HAP-1 (cell line): Measurements from ENCODE around the gene DCXR.

Experiments
- DNase-seq, 2 experiments: peaks; one replicate each; pipeline ENCODE4 v3.0.0-alpha.2; 2016 to 2020; ENCODE audit warnings: low spot score in 2 of 2
- H3K27me3 ChIP-seq: fragments of 250-450 bp; sonication (Bioruptor Pico); 2 replicates; pipeline ENCODE4 v1.5.1; 2020; ENCODE audit warnings: low read depth, mild to moderate bottlenecking, moderate library complexity
- H3K36me3 ChIP-seq: fragments of 250-450 bp; sonication (Bioruptor Pico); replicated peaks from 2 replicates; pipeline ENCODE4 v1.5.1; 2020; ENCODE audit warnings: mild to moderate bottlenecking
- H3K4me1 ChIP-seq: fragments of 250-450 bp; sonication (Bioruptor Pico); 2 replicates; pipeline ENCODE4 v1.5.1; 2020; ENCODE audit warnings: mild to moderate bottlenecking
- H3K4me3 ChIP-seq: fragments of 250-450 bp; sonication (Bioruptor Pico); 2 replicates; pipeline ENCODE4 v1.5.1; 2020; ENCODE audit warnings: mild to moderate bottlenecking, moderate library complexity
- H3K9me3 ChIP-seq: fragments of 250-450 bp; sonication (Bioruptor Pico); 2 replicates; pipeline ENCODE4 v1.5.1; 2020; ENCODE audit warnings: mild to moderate bottlenecking, moderate library complexity
- in situ Hi-C: fragments of 300-500 bp; cut with MboI; formaldehyde crosslinking; loops from 3 replicates; pipeline ENCODE4 v1.14.3; 2020; ENCODE audit warnings: low sequenced_read_pairs, inconsistent platforms, mixed read lengths

DCXR gene

DNA sequence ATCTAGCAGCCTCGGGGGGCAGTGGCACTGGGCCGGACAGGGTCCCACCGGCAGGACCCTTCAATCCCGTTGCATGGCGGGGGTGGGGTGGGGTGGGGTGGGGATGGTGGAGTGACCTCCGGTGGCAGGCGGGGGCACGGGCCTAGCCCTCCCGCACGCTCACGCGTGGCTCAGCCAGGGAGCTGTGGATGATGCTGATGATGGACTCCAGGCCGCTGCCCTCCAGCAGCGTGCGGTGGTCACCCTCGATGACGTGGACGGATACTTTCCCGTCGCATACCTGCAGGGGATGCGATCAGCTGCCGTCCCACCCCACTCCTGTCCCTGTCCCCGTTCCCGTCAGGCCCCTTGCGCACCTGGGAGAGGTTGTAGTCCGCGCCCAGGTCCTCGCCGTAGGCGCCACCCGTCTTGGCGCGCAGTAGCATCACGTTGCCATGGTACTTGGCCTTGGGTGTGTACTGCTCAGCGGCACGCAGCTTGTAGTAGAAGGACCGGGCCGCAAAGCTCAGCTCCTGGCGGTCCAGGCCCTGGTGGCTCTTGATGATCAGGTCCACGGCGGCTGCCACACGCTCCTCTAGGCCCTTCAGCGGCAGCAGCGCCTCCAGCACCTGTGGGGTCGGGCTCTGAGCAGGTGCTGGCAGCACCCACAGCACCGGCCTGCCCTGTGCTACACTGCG, 41.6 kb upstream of the DCXR start:
- Histone ChIP-seq H3K4me1 (no peaks in the 10 kb centered on the region), H3K36me3 (peaks cover 56% of the 10 kb centered on the region), H3K27me3 (no peaks in the 10 kb centered on the region), H3K9me3 (no peaks in the 10 kb centered on the region), H3K4me3 (no peak overlapping the region)
- in situ Hi-C loops = no loop called here
- no peak for DNase-seq

DNA sequence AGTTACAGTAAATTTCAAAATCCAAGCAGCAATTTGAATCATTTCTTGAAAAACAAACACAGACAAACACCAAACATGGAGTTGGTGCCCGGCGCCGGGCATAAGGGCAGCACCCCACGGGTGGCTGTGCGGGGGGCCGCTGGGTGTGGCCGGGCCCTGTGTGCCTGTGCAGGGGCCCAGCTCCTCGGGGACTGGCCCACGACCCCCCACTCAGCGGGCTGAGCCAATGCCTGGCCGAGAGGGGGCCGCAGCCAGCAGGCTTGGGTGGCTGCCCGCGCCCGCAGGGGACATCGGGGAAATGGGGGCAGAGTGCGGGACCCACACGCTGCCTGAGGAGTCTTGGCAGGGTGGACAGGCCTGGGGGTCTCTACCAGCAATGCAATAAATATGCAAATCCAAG, 40.9 kb upstream of the DCXR start:
- in situ Hi-C loops = no loop called here
- H3K36me3 ChIP-seq = peaks cover 49% of the 10 kb centered on the region

DNA sequence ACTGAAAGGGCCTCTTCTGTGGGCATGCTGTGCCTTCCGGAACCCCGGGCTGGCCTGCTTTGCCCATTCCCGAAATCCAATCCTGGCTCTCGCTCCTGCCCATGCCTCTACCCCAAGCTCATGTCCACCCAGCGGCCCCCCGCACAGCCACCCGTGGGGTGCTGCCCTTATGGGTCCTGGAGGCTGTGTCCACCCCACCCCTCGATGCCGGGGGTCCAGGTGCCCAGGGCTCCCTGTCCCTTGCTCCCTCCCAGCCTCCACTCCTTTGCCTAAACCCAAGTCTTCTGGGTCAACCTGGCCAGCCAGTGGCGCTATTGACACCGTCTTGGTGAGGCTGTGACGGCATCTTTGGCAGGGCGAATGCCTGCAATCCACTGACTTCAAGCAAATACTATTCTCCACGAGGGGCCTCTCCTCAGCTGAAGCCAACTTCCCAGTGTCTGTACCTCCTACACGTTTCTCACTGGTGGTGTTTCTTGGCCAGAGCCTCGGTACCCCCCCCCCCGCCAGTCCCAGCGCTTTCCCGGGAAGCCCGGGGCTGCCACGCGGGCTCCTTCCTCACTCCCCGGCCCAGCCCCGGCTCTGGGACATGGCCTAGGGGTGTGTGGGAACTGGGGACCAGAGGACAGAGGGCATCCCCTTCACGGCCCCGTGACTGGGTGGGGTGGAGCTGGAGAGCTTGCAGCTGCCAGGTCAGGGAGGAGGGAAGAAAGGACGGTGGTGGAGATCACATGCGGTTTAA, 40.3 kb upstream of the DCXR start:
- H3K9me3 ChIP-seq = no peaks in the 10 kb centered on the region
- peaks cover 43% of the 10 kb centered on the region for H3K36me3 ChIP-seq
- no peaks in the 10 kb centered on the region for H3K27me3 ChIP-seq
- no peaks in the 10 kb centered on the region for H3K4me1 ChIP-seq
- H3K4me3 ChIP-seq = no peak overlapping the region
- DNase-seq = no peak
- in situ Hi-C loops = no loop called here

More for the DNA sequence above, 40.9 kb upstream of the DCXR start:
- no peaks in the 10 kb centered on the region for H3K27me3 ChIP-seq
- no peak overlapping the region for H3K4me3 ChIP-seq
- DNase-seq = no peak
- H3K4me1 ChIP-seq = no peaks in the 10 kb centered on the region
- no peaks in the 10 kb centered on the region for H3K9me3 ChIP-seq

DNA sequence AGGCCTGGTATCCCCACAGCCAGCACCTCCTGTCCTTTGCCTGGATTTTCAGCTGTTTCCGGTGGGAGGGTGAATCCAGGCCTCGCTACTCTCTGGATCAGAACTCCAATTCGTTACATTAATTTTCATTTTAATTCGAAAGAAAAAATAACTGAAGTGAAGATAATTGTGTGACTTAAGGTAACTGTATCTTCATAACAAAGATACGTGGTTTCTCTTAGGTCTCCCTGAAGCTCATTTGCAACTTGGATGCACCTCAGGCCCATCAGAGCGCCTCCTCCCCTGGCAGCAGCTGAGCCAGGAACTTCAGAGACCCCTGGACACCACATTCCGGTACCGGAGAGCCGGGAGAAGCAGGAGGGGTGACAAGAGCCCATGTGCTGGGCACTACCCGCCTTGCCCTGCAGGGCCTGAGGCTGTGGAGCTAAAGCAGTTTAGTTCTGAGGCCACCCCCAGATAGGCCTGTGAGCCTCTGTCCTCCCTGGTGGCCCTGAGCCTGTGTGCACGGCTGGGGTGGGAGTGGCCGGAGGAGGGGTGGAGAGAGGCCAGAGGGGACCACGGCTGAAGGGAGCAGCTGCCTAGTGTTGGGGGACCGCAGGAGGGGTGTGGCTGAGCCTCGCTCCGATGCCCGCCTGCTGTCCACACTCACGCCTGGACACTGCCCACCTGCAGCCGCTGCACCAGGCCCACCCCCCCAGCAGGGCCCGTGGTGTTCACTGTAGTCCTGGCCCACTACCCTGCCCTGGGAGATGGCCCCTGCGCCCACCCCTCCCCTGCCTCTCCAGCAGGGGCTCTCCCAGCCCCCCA, 39.5 kb upstream of the DCXR start:
- H3K9me3 ChIP-seq = no peaks in the 10 kb centered on the region
- in situ Hi-C loops = no loop called here
- no peak overlapping the region for H3K4me3 ChIP-seq
- no peaks in the 10 kb centered on the region for H3K4me1 ChIP-seq
- no peaks in the 10 kb centered on the region for H3K27me3 ChIP-seq
- DNase-seq = no peak
- peaks cover 35% of the 10 kb centered on the region for H3K36me3 ChIP-seq

DNA sequence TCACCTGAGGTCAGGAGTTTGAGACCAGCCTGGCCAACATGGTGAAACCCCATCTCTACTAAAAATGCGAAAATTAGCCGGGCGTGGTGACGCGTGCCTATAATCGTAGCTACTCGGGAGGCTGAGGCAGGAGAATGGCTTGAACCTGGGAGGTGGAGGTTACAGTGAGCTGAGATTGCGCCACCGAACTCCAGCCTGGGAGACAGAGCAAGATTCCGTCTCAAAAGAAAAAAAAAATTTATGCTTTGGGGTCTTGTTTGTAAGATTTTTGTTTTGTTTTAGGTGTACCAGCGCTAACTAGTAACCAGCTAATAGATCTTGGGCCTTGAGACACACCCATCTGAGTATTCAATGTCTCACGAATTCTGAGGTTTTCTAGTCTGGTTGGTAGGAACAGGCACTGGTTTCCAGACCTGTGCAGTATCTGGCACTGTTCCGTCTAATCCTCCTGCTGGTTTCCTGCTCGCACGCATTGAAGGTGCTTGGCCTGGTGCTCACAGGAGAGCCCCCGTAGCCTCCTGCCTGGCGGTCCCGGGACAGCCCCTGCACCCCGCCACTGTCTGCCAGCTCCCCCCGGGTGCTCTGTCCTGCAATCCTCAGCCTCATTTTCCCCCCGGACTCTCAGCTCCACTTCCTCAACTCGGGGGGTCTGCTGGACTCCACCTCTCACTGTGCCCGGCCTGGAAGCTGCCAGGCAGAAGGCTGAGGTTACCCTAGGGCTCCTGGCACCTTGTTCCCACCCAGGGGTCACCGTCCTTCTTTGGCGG, 38.7 kb upstream of the DCXR start:
- H3K27me3 ChIP-seq = no peaks in the 10 kb centered on the region
- in situ Hi-C loops = no loop called here
- H3K4me1 ChIP-seq = no peaks in the 10 kb centered on the region
- no peak overlapping the region for H3K4me3 ChIP-seq
- H3K36me3 ChIP-seq = peaks cover 29% of the 10 kb centered on the region
- DNase-seq = no peak
- no peaks in the 10 kb centered on the region for H3K9me3 ChIP-seq

DNA sequence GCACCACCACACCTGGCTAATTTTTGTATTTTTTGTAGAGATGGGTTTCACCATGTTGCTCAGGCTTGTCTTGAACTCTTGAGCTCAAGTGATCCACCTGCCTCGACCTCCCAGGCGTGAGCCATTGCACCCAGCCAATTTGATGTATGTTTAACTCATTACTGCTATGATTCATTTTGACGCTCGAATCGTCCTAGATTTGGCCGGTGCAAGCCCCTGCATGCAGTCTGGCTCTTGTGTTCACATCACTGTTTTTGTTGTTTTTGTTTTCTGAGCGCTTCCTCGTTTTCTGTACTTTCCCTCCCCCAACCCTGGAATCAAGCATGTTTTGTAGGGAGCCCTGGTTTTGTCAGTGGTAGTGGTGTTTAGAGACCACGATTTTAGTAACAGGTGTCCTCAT, 35.9 kb upstream of the DCXR start:
- in situ Hi-C loops = no loop called here
- DNase-seq = no peak
- Histone ChIP-seq H3K4me1 (no peaks in the 10 kb centered on the region), H3K27me3 (no peaks in the 10 kb centered on the region), H3K36me3 (peaks cover 8% of the 10 kb centered on the region), H3K9me3 (no peaks in the 10 kb centered on the region), H3K4me3 (no peak overlapping the region)

DNA sequence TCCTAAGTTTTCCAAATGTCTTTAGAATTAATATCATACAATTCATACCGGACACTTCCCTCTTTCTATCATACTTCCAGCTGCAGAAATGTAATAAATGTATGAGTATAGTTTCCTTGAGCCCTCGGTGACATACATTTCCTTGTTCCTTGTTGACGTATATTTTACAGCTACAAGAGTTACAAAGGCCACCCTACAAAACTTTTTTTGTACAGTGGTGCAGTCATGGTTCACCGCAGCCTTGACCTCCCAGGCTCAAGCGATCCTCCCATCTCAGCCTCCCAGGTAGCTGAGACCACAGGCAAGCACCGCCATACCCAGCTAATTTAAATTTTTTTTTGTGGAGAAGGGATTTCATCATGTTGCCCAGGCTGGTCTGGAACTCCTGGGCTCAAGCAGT, 35.3 kb upstream of the DCXR start:
- Histone ChIP-seq H3K9me3 (no peaks in the 10 kb centered on the region), H3K27me3 (no peaks in the 10 kb centered on the region), H3K4me3 (no peak overlapping the region), H3K4me1 (no peaks in the 10 kb centered on the region), H3K36me3 (peaks cover 1% of the 10 kb centered on the region)
- in situ Hi-C loops = no loop called here
- no peak for DNase-seq

DNA sequence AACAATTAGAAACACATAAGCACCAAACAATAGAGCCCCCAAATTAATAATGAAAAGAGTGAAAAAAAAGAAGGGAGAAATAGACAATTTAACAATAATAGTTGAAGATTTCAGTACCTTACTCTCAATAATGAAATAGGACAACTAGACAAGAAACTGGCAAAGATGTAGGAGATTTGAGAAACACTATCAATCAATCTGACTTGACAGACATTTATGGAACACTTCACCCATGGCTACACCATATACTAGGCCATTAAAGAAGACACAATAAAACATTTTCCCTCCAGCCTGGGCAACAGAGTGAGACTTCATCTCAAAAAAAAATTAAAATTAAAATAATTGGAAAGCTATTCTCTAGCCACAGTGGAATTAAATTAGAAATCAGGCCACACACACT, 33.1 kb upstream of the DCXR start:
- H3K4me1 ChIP-seq = peaks cover 7% of the 10 kb centered on the region
- H3K4me3 ChIP-seq = no peak overlapping the region
- no peaks in the 10 kb centered on the region for H3K27me3 ChIP-seq
- no peaks in the 10 kb centered on the region for H3K36me3 ChIP-seq
- DNase-seq = no peak
- in situ Hi-C loops = no loop called here
- H3K9me3 ChIP-seq = no peaks in the 10 kb centered on the region; the same call in 1 of the 2 replicates

DNA sequence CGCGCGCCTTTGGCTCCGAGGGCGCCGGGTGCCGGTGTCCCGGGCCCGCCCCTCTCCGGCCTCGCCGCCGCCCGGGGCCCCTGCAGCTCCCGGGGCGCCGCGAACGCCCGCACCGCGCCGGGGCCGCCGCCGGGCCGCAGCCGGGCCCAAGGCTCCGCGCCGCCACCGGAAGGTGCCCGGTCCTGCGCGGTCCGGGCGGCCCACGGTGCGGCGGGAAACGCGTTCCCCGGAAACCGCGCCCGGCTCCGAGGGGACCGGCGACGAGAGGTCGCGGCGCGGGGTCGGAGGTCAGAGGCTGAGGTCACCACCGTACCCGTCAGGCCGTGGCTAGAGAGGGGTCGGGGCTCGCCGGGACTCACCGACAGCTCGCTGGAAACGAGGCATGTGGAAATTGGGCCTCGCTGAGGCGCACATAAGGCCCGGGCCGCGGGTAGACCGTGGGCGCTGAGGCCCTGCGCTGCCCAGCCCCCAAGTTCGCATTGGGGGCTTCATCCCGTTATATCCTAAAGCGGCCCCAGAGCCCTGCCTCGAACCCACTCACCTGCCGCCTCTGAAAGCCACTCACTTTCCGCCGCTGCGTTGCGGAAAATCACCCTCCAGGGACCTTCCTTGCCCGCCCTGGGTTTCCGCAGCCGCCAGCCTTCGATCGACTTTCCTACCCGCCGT, 28.3 kb upstream of the DCXR start, which contains the start of gene DUS1L:
TSS of gene DUS1L (minus strand) at position 167 of the 666 bp plus-strand sequence. CDS start 745 bp downstream, outside the sequence.
- Histone ChIP-seq H3K4me3 (peak within 1 kb of the TSS; percentile 86), H3K36me3 (peaks cover 35% of the 10 kb centered on the region), H3K4me1 (peaks cover 7% of the 10 kb centered on the region), H3K27me3 (no peaks in the 10 kb centered on the region), H3K9me3 (no peaks in the 10 kb centered on the region; the same call in 1 of the 2 replicates)
- in situ Hi-C loops = no loop called here
- peak; percentile 22 to 63 for DNase-seq

DNA sequence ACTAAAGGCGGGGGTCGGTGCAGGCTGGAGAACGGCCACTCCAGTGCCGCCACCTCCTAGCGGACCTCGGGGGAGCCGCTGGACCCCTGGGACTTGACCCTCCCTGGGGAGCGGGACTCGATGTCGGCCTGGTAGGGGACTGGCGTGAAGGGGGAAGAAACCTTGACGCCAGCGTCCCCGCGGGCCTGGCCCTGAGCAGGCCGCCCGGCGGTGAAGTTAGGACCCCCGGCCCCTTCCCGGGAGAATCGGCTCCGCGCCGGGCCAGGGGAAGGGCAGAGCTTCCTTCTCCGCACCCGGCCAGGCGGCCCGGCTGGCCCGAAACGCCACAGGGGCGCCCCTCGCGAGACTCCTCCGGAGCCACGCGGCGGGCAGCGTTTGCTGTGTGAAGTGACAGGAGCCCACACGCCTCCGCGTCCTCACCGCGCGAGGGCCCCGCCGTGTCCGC, 27.7 kb upstream of the DCXR start:
- peaks cover 41% of the 10 kb centered on the region for H3K36me3 ChIP-seq
- peak overlapping the region; percentile 86 for H3K4me3 ChIP-seq
- no peaks in the 10 kb centered on the region; the same call in 1 of the 2 replicates for H3K9me3 ChIP-seq
- H3K4me1 ChIP-seq = peaks cover 7% of the 10 kb centered on the region
- in situ Hi-C loops = no loop called here
- no peak for DNase-seq
- H3K27me3 ChIP-seq = no peaks in the 10 kb centered on the region

DNA sequence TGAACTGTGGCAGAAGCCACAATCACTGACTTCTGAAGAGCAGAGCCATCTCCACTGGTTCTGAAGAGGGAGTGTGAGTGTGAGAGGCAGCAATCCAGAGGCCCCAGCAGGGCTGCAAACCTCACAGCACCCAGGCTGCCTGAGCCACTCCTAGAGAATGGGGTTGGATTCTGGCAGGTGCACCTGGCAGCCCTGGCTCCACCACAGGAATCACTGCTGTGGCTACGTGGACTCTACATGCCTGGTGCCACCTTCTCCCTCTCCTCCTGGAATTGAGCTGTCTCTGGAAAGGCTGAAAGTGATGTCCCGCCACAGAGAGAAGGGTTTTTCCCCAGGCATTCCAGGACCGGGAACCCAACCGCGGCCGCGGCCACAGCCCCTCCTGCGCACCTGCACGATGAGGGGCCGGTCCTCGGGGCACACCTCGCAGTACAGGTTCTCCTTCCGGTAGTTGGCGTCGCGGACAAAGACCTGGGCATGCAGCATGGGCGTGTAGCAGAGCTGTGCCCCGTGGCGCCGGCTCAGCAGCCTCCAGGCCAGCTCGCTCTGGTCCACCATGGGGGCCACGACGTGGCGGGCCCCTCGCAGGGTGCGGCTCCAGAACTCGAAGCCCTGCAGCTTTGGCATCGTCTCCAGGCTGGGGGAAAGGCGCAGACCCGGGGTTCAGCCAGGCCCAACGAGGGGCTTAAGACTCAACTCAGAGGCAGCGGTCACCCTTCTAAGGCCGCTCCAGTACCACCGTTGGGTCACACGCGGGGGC, 27.1 kb upstream of the DCXR start:
- no peak for DNase-seq
- Histone ChIP-seq H3K4me3 (peak overlapping the region; percentile 86), H3K9me3 (no peaks in the 10 kb centered on the region; the same call in 1 of the 2 replicates), H3K4me1 (peaks cover 7% of the 10 kb centered on the region), H3K27me3 (no peaks in the 10 kb centered on the region), H3K36me3 (peaks cover 47% of the 10 kb centered on the region)
- in situ Hi-C loops = no loop called here
